CD14-positive monocyte (primary cell): Measurements from ENCODE around the gene GRAMD1A. TPM values are rescaled to one million over a fixed set of nuclear protein-coding genes. Genes with fewer than 3 reads are reported as not detected.

Experiments used
- DNase-seq, 3 donors: peaks; one replicate each; pipeline ENCODE4 v3.0.0-alpha.2; 2011 to 2022
- H2AFZ ChIP-seq: 2 replicates; pipeline ENCODE4 v1.6.0; 2012; ENCODE audit warnings: mild to moderate bottlenecking, low read depth, low read length, inconsistent platforms; ENCODE audit not compliant: insufficient read depth, poor library complexity, severe bottlenecking
- H3K27ac ChIP-seq, 2 donors: 1 replicate in 1 of 2; 2 replicates in 1 of 2; pipeline ENCODE4 v1.5.1; 2012 to 2013; ENCODE audit warnings: low read length in 2 of 2, control low read depth in 1 of 2, inconsistent platforms in 1 of 2, low read depth in 1 of 2, mild to moderate bottlenecking in 1 of 2
- H3K27me3 ChIP-seq, 2 donors: one replicate each; pipeline versions ENCODE4 v1.6.0 to v1.6.1; 2011 to 2013; ENCODE audit warnings: low read length in 2 of 2; ENCODE audit not compliant: control insufficient read depth in 2 of 2, insufficient read depth in 2 of 2
- H3K36me3 ChIP-seq, 2 donors: replicated peaks in 1 of 2; 1 replicate in 1 of 2; 2 replicates in 1 of 2; pipeline versions ENCODE4 v1.5.1 to v1.6.1; 2012 to 2013; ENCODE audit warnings: low read length in 2 of 2, control low read depth in 1 of 2, inconsistent platforms in 1 of 2, mild to moderate bottlenecking in 1 of 2; ENCODE audit not compliant: insufficient read depth in 2 of 2, control insufficient read depth in 1 of 2
- H3K4me1 ChIP-seq, 2 donors: 1 replicate in 1 of 2; 2 replicates in 1 of 2; pipeline versions ENCODE4 v1.5.1 to v1.6.1; 2012 to 2013; ENCODE audit warnings: low read length in 2 of 2, control low read depth in 1 of 2, inconsistent platforms in 1 of 2, mild to moderate bottlenecking in 1 of 2, moderate library complexity in 1 of 2; ENCODE audit not compliant: insufficient read depth in 2 of 2, control insufficient read depth in 1 of 2
- H3K4me2 ChIP-seq: replicated peaks from 2 replicates; pipeline ENCODE3; 2012; ENCODE audit warnings: low read length, moderate library complexity, mild to moderate bottlenecking; ENCODE audit not compliant: poor library complexity, severe bottlenecking; ENCODE audit errors: extremely low read depth
- H3K4me3 ChIP-seq, 3 experiments: fragments of 200-600 bp in 1 of 3; sonication (generic) in 1 of 3; replicated peaks in 1 of 3; 1 replicate in 2 of 3; 2 replicates in 1 of 3; pipeline ENCODE4 v1.5.1; 2011 to 2013; ENCODE audit warnings: low read length in 3 of 3, mild to moderate bottlenecking in 3 of 3, control low read depth in 2 of 3, low read depth in 2 of 3, inconsistent platforms in 1 of 3, moderate library complexity in 1 of 3
- H3K79me2 ChIP-seq: 2 replicates; pipeline ENCODE4 v1.6.0; 2012; ENCODE audit warnings: mild to moderate bottlenecking, control low read depth, inconsistent platforms, low read length, moderate library complexity; ENCODE audit not compliant: insufficient read depth
- H3K9ac ChIP-seq: 2 replicates; pipeline ENCODE4 v1.6.0; 2017; ENCODE audit warnings: low read length, mild to moderate bottlenecking; ENCODE audit not compliant: insufficient read depth, poor library complexity, severe bottlenecking
- H3K9me3 ChIP-seq, 2 donors: replicated peaks in 1 of 2; 1 replicate in 1 of 2; 2 replicates in 1 of 2; pipeline versions ENCODE4 v1.5.1 to v1.6.1; 2012 to 2013; ENCODE audit warnings: low read length in 2 of 2, control low read depth in 1 of 2; ENCODE audit not compliant: control insufficient read depth in 1 of 2, insufficient read depth in 1 of 2
- H4K20me1 ChIP-seq: 2 replicates; pipeline ENCODE4 v1.6.0; 2012; ENCODE audit warnings: mild to moderate bottlenecking, low read length, control low read depth, moderate library complexity; ENCODE audit not compliant: insufficient read depth
- H3K27ac Mint-ChIP-seq, 7 donors: one replicate each; pipeline ENCODE4 v1.8.0; 2020; ENCODE audit warnings: mild to moderate bottlenecking in 7 of 7, mixed read lengths in 7 of 7, moderate library complexity in 6 of 7, inconsistent platforms in 2 of 7
- H3K27me3 Mint-ChIP-seq, 3 donors: one replicate each; pipeline ENCODE4 v1.8.0; 2021 to 2022; ENCODE audit warnings: low read depth in 3 of 3, mild to moderate bottlenecking in 3 of 3, mixed read lengths in 3 of 3, moderate library complexity in 3 of 3, inconsistent platforms in 1 of 3
- H3K36me3 Mint-ChIP-seq, 2 donors: one replicate each; pipeline ENCODE4 v1.8.0; 2020; ENCODE audit warnings: mixed read lengths in 2 of 2, inconsistent platforms in 1 of 2, mild to moderate bottlenecking in 1 of 2
- H3K4me1 Mint-ChIP-seq: one replicate; pipeline ENCODE4 v1.8.0; 2020; ENCODE audit warnings: mild to moderate bottlenecking, mixed read lengths
- H3K4me3 Mint-ChIP-seq, 2 donors: one replicate each; pipeline ENCODE4 v1.8.0; 2020; ENCODE audit warnings: mild to moderate bottlenecking in 2 of 2, mixed read lengths in 2 of 2, moderate library complexity in 1 of 2
- H3K9me3 Mint-ChIP-seq, 7 donors: one replicate each; pipeline ENCODE4 v1.8.0; 2020 to 2022; ENCODE audit warnings: mixed read lengths in 7 of 7, mild to moderate bottlenecking in 6 of 7, moderate library complexity in 6 of 7, inconsistent platforms in 2 of 7
- CTCF ChIP-seq: fragments of 200-600 bp; IDR thresholded peaks from one replicate; pipeline ENCODE4 v1.8.0; 2022; ENCODE audit warnings: antibody characterized with exemption, mild to moderate bottlenecking
- WGBS: methylation state at CpG from one replicate; pipeline ENCODE4 v1.1.5; 2013; ENCODE audit warnings: missing lambda C conversion rate; ENCODE audit not compliant: insufficient coverage; 5-methylcytosine and 5-hydroxymethylcytosine counted together
- intact Hi-C, 2 donors: fragments of 100-400 bp; cut with micrococcal nuclease; formaldehyde crosslinking; loops; one replicate each; pipeline versions ENCODE4 v1.15.0 to v1.15.1; 2023
- polyA plus RNA-seq, 3 donors: library from polyadenylated mRNA; depleted of rRNA in 1 of 3; unstranded in 2 of 3; stranded (reverse) in 1 of 3; fragments of 300-500 nt in 2 of 3; fragments of >200 nt in 1 of 3; fragmentation: Illumina TruSeq in 2 of 3; gene quantifications; 1 replicate in 2 of 3; 2 replicates in 1 of 3; pipeline ENCODE4 v1.2.3, GENCODE V29; 2012 to 2021

Gene GRAMD1A
- polyA plus RNA-seq, 3 donors: 9.3 to 73.9 (median 15.1) TPM

- no peak overlapping the region for H3K4me3 ChIP-seq
- H3K4me2 ChIP-seq: no peak overlapping the region
- TF ChIP-seq CTCF: no peak
- peaks cover 17% of the 10 kb centered on the region for H4K20me1 ChIP-seq
- H3K9ac ChIP-seq: no peak overlapping the region
- no peak for DNase-seq
- H3K36me3 ChIP-seq: peaks cover 66 to 91% of the 10 kb centered on the region in 2 donors
- Mint-ChIP-seq H3K9me3 (no peaks in the 10 kb centered on the region), H3K27ac (no peak overlapping the region), H3K4me1 (peaks cover 43% of the 10 kb centered on the region), H3K27me3 (peaks cover 0 to 1% (median 0%) of the 10 kb centered on the region in 3 donors), H3K4me3 (no peak overlapping the region), H3K36me3 (peaks cover 81 to 95% of the 10 kb centered on the region in 2 donors)
- 94% methylated on average over 13 of the region's 22 CpGs for WGBS
- H3K4me1 ChIP-seq: peaks cover 45 to 49% of the 10 kb centered on the region in 2 donors
- no peaks in the 10 kb centered on the region for H3K9me3 ChIP-seq
- intact Hi-C loops: no loop called here
- H3K79me2 ChIP-seq: peaks cover 4% of the 10 kb centered on the region
- no peak overlapping the region for H3K27ac ChIP-seq
- H3K27me3 ChIP-seq: no peaks in the 10 kb centered on the region
- H2AFZ ChIP-seq: no peak overlapping the region
Observed at GRCh38 chr19:35019144-35019543, 19.0 kb downstream of the GRAMD1A start.

GRCh38 chr19:35021016-35021415, 20.9 kb downstream of the GRAMD1A start:
- H3K4me1 ChIP-seq: peaks cover 30 to 34% of the 10 kb centered on the region in 2 donors
- no peak overlapping the region for H2AFZ ChIP-seq
- no peaks in the 10 kb centered on the region for H3K9me3 Mint-ChIP-seq
- DNase-seq: no peak
- H3K36me3 ChIP-seq: peaks cover 76 to 97% of the 10 kb centered on the region in 2 donors
- peaks cover 21% of the 10 kb centered on the region for H4K20me1 ChIP-seq
- H3K9ac ChIP-seq: no peak overlapping the region
- H3K4me3 Mint-ChIP-seq: no peak overlapping the region
- H3K27me3 Mint-ChIP-seq: peaks cover 0 to 1% (median 0%) of the 10 kb centered on the region in 3 donors
- TF ChIP-seq CTCF: no peak
- 98% methylated on average over 9 of the region's 10 CpGs for WGBS
- H3K4me1 Mint-ChIP-seq: peaks cover 27% of the 10 kb centered on the region
- no peaks in the 10 kb centered on the region for H3K9me3 ChIP-seq
- no peak overlapping the region for H3K4me3 ChIP-seq
- no peak overlapping the region for H3K27ac Mint-ChIP-seq
- no peaks in the 10 kb centered on the region for H3K27me3 ChIP-seq
- H3K4me2 ChIP-seq: no peak overlapping the region
- H3K79me2 ChIP-seq: no peaks in the 10 kb centered on the region
- H3K27ac ChIP-seq: no peak overlapping the region
- H3K36me3 Mint-ChIP-seq: peaks cover 81 to 95% of the 10 kb centered on the region in 2 donors
- intact Hi-C loops: no loop called here
